B cell (primary cell): Measurements from ENCODE around the gene AP1M1. TPM values are rescaled to one million over a fixed set of nuclear protein-coding genes. Genes with fewer than 3 reads are reported as not detected.

Source experiments
- ATAC-seq: fragments of 200-7000 bp; cut with Tn5 transposase; one replicate; pipeline ENCODE4 v1.10.0; 2021; ENCODE audit warnings: low read depth, mild to moderate bottlenecking, moderate number of reproducible peaks, moderate library complexity
- CTCF ChIA-PET: fragments of 350-600 bp; sonication (Branson Sonifier 250); formaldehyde crosslinking; loops from one replicate; lab custom pipeline; 2021; ENCODE audit warnings: antibody characterized with exemption, inconsistent platforms; lab: Charles Lee
- POLR2A ChIA-PET: fragments of 350-600 bp; sonication (Branson Sonifier 250); formaldehyde crosslinking; loops from one replicate; lab custom pipeline; 2021; ENCODE audit warnings: antibody characterized with exemption; lab: Charles Lee
- DNase-seq: peaks from one replicate; pipeline ENCODE4 v3.0.0; 2013
- H2AFZ ChIP-seq: 2 replicates; pipeline ENCODE4 v1.6.1; 2012; ENCODE audit warnings: mild to moderate bottlenecking, low read depth, low read length; ENCODE audit not compliant: insufficient read depth, poor library complexity, severe bottlenecking
- H3K27ac ChIP-seq, 2 donors: 1 replicate in 1 of 2; 2 replicates in 1 of 2; pipeline ENCODE4 v1.5.1; 2012 to 2013; ENCODE audit warnings: low read length in 2 of 2, mild to moderate bottlenecking in 2 of 2, moderate library complexity in 1 of 2
- H3K27me3 ChIP-seq, 4 experiments: fragments of 200-600 bp in 1 of 4; sonication (generic) in 1 of 4; replicated peaks in 1 of 4; 1 replicate in 2 of 4; 2 replicates in 2 of 4; pipeline versions ENCODE4 v1.6.1 to v1.7.0; 2013 to 2016; ENCODE audit warnings: low read length in 3 of 4, mild to moderate bottlenecking in 2 of 4, mixed read lengths in 1 of 4, moderate library complexity in 1 of 4; ENCODE audit not compliant: insufficient read depth in 4 of 4, control insufficient read depth in 3 of 4; ENCODE audit errors: control extremely low read depth in 1 of 4
- H3K36me3 ChIP-seq, 2 experiments: replicated peaks in 1 of 2; 1 replicate in 1 of 2; 2 replicates in 1 of 2; pipeline versions ENCODE4 v1.6.1 to v1.7.1; 2013; ENCODE audit warnings: low read length in 1 of 2; ENCODE audit not compliant: insufficient read depth in 2 of 2, control insufficient read depth in 1 of 2; ENCODE audit errors: control extremely low read depth in 1 of 2, extremely low read depth in 1 of 2
- H3K4me1 ChIP-seq, 2 donors: fragments of 200-600 bp in 1 of 2; sonication (generic) in 1 of 2; 1 replicate in 1 of 2; 2 replicates in 1 of 2; pipeline versions ENCODE4 v1.5.1 to v1.6.1; 2013 to 2017; ENCODE audit warnings: low read length in 2 of 2; ENCODE audit not compliant: control insufficient read depth in 2 of 2, insufficient read depth in 2 of 2
- H3K4me2 ChIP-seq: replicated peaks from 2 replicates; pipeline ENCODE3; 2012; ENCODE audit warnings: mild to moderate bottlenecking, low read depth, low read length; ENCODE audit not compliant: poor library complexity, severe bottlenecking
- H3K4me3 ChIP-seq, 5 experiments: fragments of 200-600 bp in 1 of 5; sonication (generic) in 1 of 5; 1 replicate in 3 of 5; 2 replicates in 2 of 5; pipeline versions ENCODE4 v1.5.1 to v1.7.0; 2011 to 2016; ENCODE audit warnings: low read length in 4 of 5, mild to moderate bottlenecking in 4 of 5, low read depth in 2 of 5, control low read depth in 1 of 5, moderate library complexity in 1 of 5; ENCODE audit not compliant: insufficient read depth in 1 of 5; ENCODE audit errors: control extremely low read depth in 1 of 5, extremely low read depth in 1 of 5
- H3K79me2 ChIP-seq: fragments of 200-600 bp; sonication (generic); one replicate; pipeline ENCODE4 v1.6.0; 2016; ENCODE audit warnings: low read length; ENCODE audit not compliant: control insufficient read depth, insufficient read depth
- H3K9ac ChIP-seq: fragments of 200-600 bp; sonication (generic); 2 replicates; pipeline ENCODE4 v1.6.1; 2017; ENCODE audit warnings: mild to moderate bottlenecking, low read length, moderate library complexity
- H3K9me3 ChIP-seq, 3 donors: one replicate each; pipeline versions ENCODE4 v1.6.1 to v1.7.1; 2013; ENCODE audit warnings: low read length in 2 of 3; ENCODE audit not compliant: control insufficient read depth in 2 of 3, insufficient read depth in 1 of 3; ENCODE audit errors: control extremely low read depth in 1 of 3
- H4K20me1 ChIP-seq: 2 replicates; pipeline ENCODE4 v1.6.0; 2012; ENCODE audit warnings: mild to moderate bottlenecking, low read length; ENCODE audit not compliant: insufficient read depth, control insufficient read depth, poor library complexity, severe bottlenecking
- H3K27ac Mint-ChIP-seq: one replicate; pipeline ENCODE4 v1.8.0; 2021; ENCODE audit warnings: mixed read lengths
- H3K27me3 Mint-ChIP-seq: one replicate; pipeline ENCODE4 v1.8.0; 2021; ENCODE audit warnings: mixed read lengths
- H3K4me1 Mint-ChIP-seq: one replicate; pipeline ENCODE4 v1.8.0; 2021; ENCODE audit warnings: mixed read lengths
- H3K4me3 Mint-ChIP-seq: one replicate; pipeline ENCODE4 v1.8.0; 2021; ENCODE audit warnings: mixed read lengths
- H3K9me3 Mint-ChIP-seq: one replicate; pipeline ENCODE4 v1.8.0; 2022; ENCODE audit warnings: mixed read lengths; ENCODE audit not compliant: insufficient read depth
- CTCF ChIP-seq: fragments of 200-600 bp; IDR thresholded peaks from one replicate; pipeline ENCODE4 v1.8.0; 2022; ENCODE audit warnings: antibody characterized with exemption, mild to moderate bottlenecking
- EZH2 ChIP-seq: IDR thresholded peaks from 2 replicates; pipeline ENCODE4 v1.6.1; 2012; ENCODE audit warnings: borderline replicate concordance, low read depth, mild to moderate bottlenecking, moderate library complexity, low read length; ENCODE audit not compliant: insufficient read depth, poor library complexity, severe bottlenecking
- WGBS: methylation state at CpG from one replicate; pipeline ENCODE4 v1.1.5; 2013; ENCODE audit warnings: missing lambda C conversion rate; ENCODE audit not compliant: insufficient coverage; 5-methylcytosine and 5-hydroxymethylcytosine counted together
- intact Hi-C: fragments of 100-400 bp; cut with micrococcal nuclease; formaldehyde crosslinking; loops from one replicate; pipeline ENCODE4 v1.10.0; 2022
- polyA plus RNA-seq: library from polyadenylated mRNA; depleted of rRNA; stranded (reverse); fragments of >200 nt; gene quantifications from 2 replicates; pipeline ENCODE4 v1.2.3, GENCODE V29; 2012
- total RNA-seq, 2 donors: library from RNA; stranded (reverse); fragments of 120-200 nt in 1 of 2; gene quantifications; 1 replicate in 1 of 2; 2 replicates in 1 of 2; pipeline versions ENCODE4 v1.2.3 to v1.2.4, GENCODE V29; 2013 to 2022

AP1M1 gene
- total and polyA plus RNA-seq, 2 donors (not counting 1 experiment from before 2014, with no cell fraction given) = 77.8 to 102 TPM

GRCh38 chr19:16161840-16162239, 35.9 kb upstream of the AP1M1 start:
- DNase-seq (no peak), ATAC-seq (no peak)
- no peaks in the 10 kb centered on the region for H3K9me3 ChIP-seq
- CTCF ChIA-PET = interaction anchor here (0.9 to 1.1 kb wide), 4 partner anchors 12 to 51 kb away, joined by 3 to 4 read pairs (median 4); no protein-coding TSS in a partner anchor
- H3K9ac ChIP-seq = no peak overlapping the region
- POLR2A ChIA-PET = interaction anchor here (0.6 to 1.3 kb wide), 3 partner anchors 10 to 18 kb away, joined by 3 to 7 read pairs (median 3); partner anchors contain the start of gene HSH2D
- H3K79me2 ChIP-seq = no peaks in the 10 kb centered on the region
- H3K4me3 ChIP-seq = no peak overlapping the region
- H2AFZ ChIP-seq = no peak overlapping the region
- no peaks in the 10 kb centered on the region for H3K9me3 Mint-ChIP-seq
- WGBS = no CpG with 5 or more reads among the region's 3 CpGs
- peaks cover 0 to 13% of the 10 kb centered on the region in 2 experiments for H3K36me3 ChIP-seq
- TF ChIP-seq EZH2 = no peak
- TF ChIP-seq CTCF = no peak
- H3K27ac Mint-ChIP-seq = no peak overlapping the region
- H3K27ac ChIP-seq = no peak overlapping the region
- no peak overlapping the region for H3K4me2 ChIP-seq
- no peaks in the 10 kb centered on the region for H3K4me1 ChIP-seq
- peaks cover 4% of the 10 kb centered on the region for H4K20me1 ChIP-seq
- no peaks in the 10 kb centered on the region for H3K27me3 Mint-ChIP-seq
- peaks cover 6% of the 10 kb centered on the region for H3K4me1 Mint-ChIP-seq
- no peak overlapping the region for H3K4me3 Mint-ChIP-seq
- intact Hi-C loops = no loop called here
- no peaks in the 10 kb centered on the region for H3K27me3 ChIP-seq

- no peak overlapping the region for H3K4me3 Mint-ChIP-seq
- Histone ChIP-seq H3K9ac (no peak overlapping the region), H4K20me1 (no peaks in the 10 kb centered on the region), H3K79me2 (no peaks in the 10 kb centered on the region), H3K27me3 (no peaks in the 10 kb centered on the region), H3K4me1 (peaks cover 13 to 19% of the 10 kb centered on the region in 2 donors), H3K4me2 (no peak overlapping the region), H3K9me3 (peaks cover 0 to 7% (median 3%) of the 10 kb centered on the region in 3 donors), H2AFZ (no peak overlapping the region), H3K27ac (no peak overlapping the region), H3K4me3 (no peak overlapping the region), H3K36me3 (no peaks in the 10 kb centered on the region)
- no peaks in the 10 kb centered on the region for H3K9me3 Mint-ChIP-seq
- ATAC-seq (no peak), DNase-seq (no peak)
- no peak overlapping the region for H3K27ac Mint-ChIP-seq
- WGBS = 98% methylated on average over 11 of the region's 13 CpGs
- H3K27me3 Mint-ChIP-seq = no peaks in the 10 kb centered on the region
- peaks cover 15% of the 10 kb centered on the region for H3K4me1 Mint-ChIP-seq
- ChIA-PET CTCF (no interaction called here), POLR2A (interaction anchor here (0.6 kb wide), 1 partner anchor 17 kb away, joined by 3 read pairs; no protein-coding TSS in a partner anchor)
- intact Hi-C loops = no loop called here
- TF ChIP-seq CTCF (no peak), EZH2 (no peak)
These were observed 33.4 kb upstream of the AP1M1 start for GRCh38 chr19:16164222-16164890.
